GM23248 (cell line): ENCODE results near the gene ATG7.

Source experiments
- EZH2 ChIP-seq: fragments of 200-600 bp; sonication (generic); IDR thresholded peaks from 2 replicates; pipeline ENCODE4 v1.6.1; 2018; ENCODE audit warnings: antibody characterized with exemption, mild to moderate bottlenecking; ENCODE audit not compliant: insufficient read depth, poor library complexity, severe bottlenecking
- EZH2phosphoT487 ChIP-seq: fragments of 200-600 bp; sonication (generic); IDR thresholded peaks from 2 replicates; pipeline ENCODE4 v1.6.1; 2018; ENCODE audit warnings: antibody characterized with exemption, moderate library complexity, mild to moderate bottlenecking, low read depth; ENCODE audit not compliant: insufficient read depth

- TF ChIP-seq EZH2, result no peak
- no peak for TF ChIP-seq EZH2phosphoT487
Measured at GRCh38 chr3:11245827-11246662, 26.2 kb upstream of the ATG7 start.
